BE2C (cell line): ENCODE data around the gene COQ9.
"Not testable (repeated sequence)": the region's sequence is repeated elsewhere in the genome, so short reads cannot be mapped to it uniquely, and the experiment has no call there.

Source experiments
- DNase-seq: peaks from one replicate; pipeline ENCODE4 v3.0.0-alpha.2; 2020
- H3K27me3 ChIP-seq: fragments of 250-450 bp; sonication (Bioruptor Pico); 2 replicates; pipeline ENCODE4 v1.5.1; 2020; ENCODE audit warnings: mild to moderate bottlenecking
- H3K36me3 ChIP-seq: fragments of 250-450 bp; sonication (Bioruptor Pico); 2 replicates; pipeline ENCODE4 v1.5.1; 2020; ENCODE audit warnings: mild to moderate bottlenecking
- H3K4me1 ChIP-seq: fragments of 250-450 bp; sonication (Bioruptor Pico); 2 replicates; pipeline ENCODE4 v1.5.1; 2020
- H3K4me3 ChIP-seq: 2 replicates; pipeline ENCODE4 v1.5.1; 2011; ENCODE audit warnings: low read depth, low read length
- H3K9me3 ChIP-seq: fragments of 250-450 bp; sonication (Bioruptor Pico); 2 replicates; pipeline ENCODE4 v1.5.1; 2020
- CTCF ChIP-seq: IDR thresholded peaks from 2 replicates; pipeline ENCODE4 v1.5.1; 2012; ENCODE audit warnings: mild to moderate bottlenecking, low read depth, low read length

The COQ9 gene

DNA sequence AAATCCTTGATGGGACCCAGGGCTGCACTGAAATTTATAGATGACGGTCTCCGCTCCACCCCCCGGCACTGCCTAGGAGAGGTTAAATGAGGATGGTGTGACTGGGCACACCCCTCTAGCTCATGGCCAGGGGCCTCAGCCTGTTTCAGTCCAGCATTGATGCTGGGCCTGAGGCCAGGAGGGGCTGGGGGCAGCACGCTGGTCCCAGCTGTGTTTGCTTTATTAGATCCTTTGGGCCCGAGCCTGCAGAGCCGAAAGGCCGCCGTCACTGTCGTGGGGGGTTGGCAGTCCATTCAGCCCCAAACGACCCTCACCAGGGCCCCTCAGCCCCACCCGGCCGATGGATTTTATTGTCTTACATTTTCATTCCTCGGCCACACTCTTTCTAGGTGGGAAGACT, 49.8 kb downstream of the COQ9 start:
- no peaks in the 10 kb centered on the region for H3K9me3 ChIP-seq
- H3K4me1 ChIP-seq: peaks cover 18% of the 10 kb centered on the region
- H3K36me3 ChIP-seq: no peaks in the 10 kb centered on the region
- no peak overlapping the region for H3K4me3 ChIP-seq
- no peak for TF ChIP-seq CTCF
- DNase-seq: peak; percentile 16
- no peaks in the 10 kb centered on the region for H3K27me3 ChIP-seq

- no peak for TF ChIP-seq CTCF
- Histone ChIP-seq H3K4me3 (no peak overlapping the region), H3K4me1 (peaks cover 26% of the 10 kb centered on the region), H3K9me3 (no peaks in the 10 kb centered on the region), H3K36me3 (no peaks in the 10 kb centered on the region), H3K27me3 (no peaks in the 10 kb centered on the region)
- no peak for DNase-seq
These were observed 50.8 kb downstream of the COQ9 start for GRCh38 chr16:57498031-57498430.

GRCh38 chr16:57499941-57500340, 52.7 kb downstream of the COQ9 start:
- H3K9me3 ChIP-seq, DNase-seq, H3K36me3 ChIP-seq, H3K4me3 ChIP-seq, H3K27me3 ChIP-seq: not testable (repeated sequence)
- peaks cover 43% of the 10 kb centered on the region for H3K4me1 ChIP-seq

DNA sequence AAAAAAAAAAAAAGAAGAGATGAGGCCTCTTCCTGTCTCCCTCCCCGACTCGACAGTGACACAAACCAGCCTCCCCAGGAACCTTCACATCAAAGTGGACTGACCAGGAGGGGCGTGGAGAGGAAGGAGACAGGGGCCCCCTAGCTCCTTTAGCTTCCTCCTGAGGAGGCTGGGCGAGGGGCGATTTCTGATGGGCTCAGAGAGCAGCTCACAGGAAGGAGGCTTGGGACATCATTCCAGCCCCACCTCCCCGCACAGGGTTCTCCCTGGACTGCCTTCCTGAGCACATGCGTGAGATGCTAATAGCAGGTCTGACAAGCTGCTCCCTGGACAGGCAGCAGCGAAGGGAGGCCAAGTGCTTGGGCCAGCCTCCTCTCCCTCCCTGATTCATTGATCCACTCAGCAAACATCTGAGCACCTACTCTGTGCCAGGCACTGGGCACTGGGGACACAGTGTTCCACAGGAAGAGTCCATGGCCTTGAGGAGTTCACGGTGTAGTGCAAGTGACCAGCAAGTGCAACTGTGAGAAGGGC, 53.4 kb downstream of the COQ9 start:
- H3K27me3 ChIP-seq: no peaks in the 10 kb centered on the region
- no peaks in the 10 kb centered on the region for H3K36me3 ChIP-seq
- no peaks in the 10 kb centered on the region for H3K9me3 ChIP-seq
- TF ChIP-seq CTCF: no peak
- DNase-seq: peak; percentile 81
- H3K4me3 ChIP-seq: no peak overlapping the region
- H3K4me1 ChIP-seq: peaks cover 50% of the 10 kb centered on the region

DNA sequence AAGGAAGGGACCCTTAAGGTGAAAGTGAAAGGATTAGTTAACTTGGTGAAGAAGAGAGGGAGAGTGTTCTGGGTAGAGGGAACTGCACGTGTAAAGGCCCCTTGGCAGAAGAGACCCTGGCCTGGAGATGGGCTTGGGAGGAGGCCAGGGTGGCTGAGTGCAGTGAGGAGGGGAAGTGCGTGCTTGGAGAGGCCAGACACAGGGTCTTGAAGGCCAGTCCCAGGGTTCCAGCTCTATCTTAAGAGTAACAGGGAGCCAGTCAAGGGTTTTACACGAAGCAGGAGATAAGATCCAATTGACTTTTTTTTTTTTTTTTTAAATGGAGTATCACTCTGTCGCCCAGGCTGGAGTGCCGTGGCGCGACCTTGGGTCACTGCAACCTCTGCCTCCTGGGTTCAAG, 54.2 kb downstream of the COQ9 start:
- Histone ChIP-seq H3K4me1 (peaks cover 55% of the 10 kb centered on the region), H3K36me3 (no peaks in the 10 kb centered on the region)
- no peak for TF ChIP-seq CTCF

DNA sequence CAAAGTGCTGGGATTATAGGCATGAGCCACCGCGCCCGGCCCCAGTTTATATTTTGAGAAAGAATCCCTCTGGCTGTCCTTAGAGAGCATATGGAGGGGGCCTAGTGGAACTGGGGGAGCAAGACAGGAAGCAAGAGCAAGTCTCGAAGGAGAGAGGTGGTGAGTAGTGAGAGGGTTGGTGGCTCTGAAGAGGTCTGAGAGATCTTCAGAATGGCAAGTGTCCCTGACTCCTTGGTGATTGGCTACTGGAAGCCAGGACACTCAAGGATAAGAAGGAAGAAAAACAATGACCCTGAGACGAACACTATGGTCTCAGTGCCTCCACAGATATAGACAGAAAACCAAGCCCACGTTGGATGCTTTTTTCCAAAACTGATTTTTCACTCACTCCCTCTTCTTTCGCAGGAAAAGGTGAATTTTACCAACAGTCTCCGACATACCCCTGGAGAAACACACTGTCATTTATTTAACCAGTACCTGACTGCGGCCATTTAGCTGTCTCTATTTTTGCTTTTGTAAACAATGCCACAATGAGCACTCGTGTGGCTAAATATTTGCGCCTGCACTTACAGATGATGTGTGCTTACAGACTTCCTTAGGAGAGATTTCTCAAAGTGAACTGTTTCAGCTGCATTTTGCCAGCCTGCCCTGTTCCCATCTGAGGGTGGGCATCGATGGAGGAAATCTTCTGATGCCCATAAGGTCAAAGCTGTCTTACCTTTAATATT, 54.9 kb downstream of the COQ9 start:
- no peak for TF ChIP-seq CTCF
- no peak overlapping the region for H3K4me3 ChIP-seq
- peak; percentile 2 for DNase-seq
- no peaks in the 10 kb centered on the region for H3K36me3 ChIP-seq
- no peaks in the 10 kb centered on the region for H3K9me3 ChIP-seq
- H3K27me3 ChIP-seq: no peaks in the 10 kb centered on the region
- peaks cover 63% of the 10 kb centered on the region for H3K4me1 ChIP-seq

More for the DNA sequence above, 54.2 kb downstream of the COQ9 start:
- Histone ChIP-seq H3K9me3 (no peaks in the 10 kb centered on the region), H3K27me3 (no peaks in the 10 kb centered on the region), H3K4me3 (no peak overlapping the region)
- peak; percentile 1 for DNase-seq
